ENCODE data around the gene TMEM101.
"Not testable (repeated sequence)": the region's sequence is repeated elsewhere in the genome, so short reads cannot be mapped to it uniquely, and the experiment has no call there.

The TMEM101 gene

DNA sequence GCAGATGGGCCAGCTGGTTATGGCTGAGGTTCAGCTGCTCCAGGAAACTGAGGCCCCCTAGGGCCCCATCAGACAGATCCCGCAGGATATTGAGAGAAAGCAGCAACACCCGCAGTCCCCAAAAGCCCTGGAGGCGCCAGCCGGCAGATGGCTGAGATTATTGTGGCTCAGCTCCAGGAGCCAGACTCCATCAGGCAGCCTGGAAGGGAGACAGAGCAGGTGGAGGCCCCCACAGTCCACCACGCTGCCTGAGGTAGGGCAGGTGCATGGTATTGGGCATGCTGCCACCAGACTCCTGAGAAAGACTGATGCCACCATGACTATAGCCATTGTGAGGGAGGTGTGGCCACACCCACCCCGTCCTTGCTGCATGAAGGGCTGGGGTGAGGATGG lies 9.5 kb upstream of the TMEM101 start:
- Histone ChIP-seq H3K4me1 (ENCODE audit: control insufficient read depth, insufficient read depth, low read length) (no peaks in the 10 kb centered on the region; the same call in 1 of the 2 replicates), H3K9me3 (ENCODE audit: control insufficient read depth, insufficient read depth, low read length) (no peaks in the 10 kb centered on the region), H3K4me3 (ENCODE audit: low read length) (no peak overlapping the region), H3K27ac (ENCODE audit: low read length) (no peak overlapping the region), H3K27me3 (ENCODE audit: control insufficient read depth, insufficient read depth, low read length) (no peaks in the 10 kb centered on the region), H3K36me3 (ENCODE audit: control insufficient read depth, insufficient read depth, low read length) (peaks cover 9% of the 10 kb centered on the region; the same call in 1 of the 2 replicates)
- no peak for DNase-seq (ENCODE audit: low read depth, low spot score)
- no CpG with 5 or more reads among the region's 6 CpGs for WGBS (ENCODE audit: insufficient coverage, insufficient read length)

DNA sequence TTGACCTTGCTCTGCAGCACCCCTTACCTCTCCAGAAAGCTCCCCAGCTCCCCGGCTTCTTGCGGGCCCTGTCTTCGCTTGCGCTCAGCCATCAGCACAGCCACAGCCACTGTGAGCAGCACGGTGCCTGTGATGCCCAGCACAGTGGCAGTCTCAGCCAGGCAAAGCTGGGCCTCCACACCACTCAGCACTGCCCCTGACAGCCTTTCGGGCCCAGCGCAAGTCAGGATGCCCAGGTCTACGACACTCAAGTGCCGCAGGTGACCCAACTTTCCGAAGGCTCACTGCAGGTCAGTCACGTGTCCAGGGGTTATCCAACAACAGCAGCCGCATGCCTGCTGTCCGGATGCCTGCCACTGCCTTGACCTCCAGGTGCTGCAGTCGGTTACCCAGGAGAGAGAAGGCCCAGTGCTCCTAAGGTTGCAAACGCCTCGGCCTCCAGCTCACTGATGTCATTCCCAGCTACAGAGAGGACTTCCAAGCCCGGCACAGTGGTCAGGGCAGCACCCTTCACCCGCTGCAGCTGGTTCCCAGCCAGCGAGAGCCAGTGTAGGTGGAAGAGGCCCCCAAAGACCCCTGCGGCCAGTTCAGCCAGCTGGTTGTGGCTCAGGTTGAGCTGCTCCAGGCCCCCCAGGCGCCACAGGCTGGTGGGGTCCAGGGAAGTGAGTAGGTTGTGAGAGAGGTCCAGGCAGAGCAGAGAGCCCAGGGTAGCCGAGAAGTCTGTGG lies 8.9 kb upstream of the TMEM101 start:
- no peaks in the 10 kb centered on the region; the same call in 1 of the 2 replicates for H3K4me1 ChIP-seq (ENCODE audit: control insufficient read depth, insufficient read depth, low read length)
- no peak overlapping the region for H3K27ac ChIP-seq (ENCODE audit: low read length)
- H3K4me3 ChIP-seq (ENCODE audit: low read length), result no peak overlapping the region
- no CpG with 5 or more reads among the region's 22 CpGs for whole genome bisulfite sequencing (ENCODE audit: insufficient coverage, insufficient read length)
- no peaks in the 10 kb centered on the region for H3K27me3 ChIP-seq (ENCODE audit: control insufficient read depth, insufficient read depth, low read length)
- no peaks in the 10 kb centered on the region for H3K9me3 ChIP-seq (ENCODE audit: control insufficient read depth, insufficient read depth, low read length)
- DNase-seq (ENCODE audit: low read depth, low spot score), result no peak
- H3K36me3 ChIP-seq (ENCODE audit: control insufficient read depth, insufficient read depth, low read length), result peaks cover 9% of the 10 kb centered on the region; the same call in 1 of the 2 replicates

DNA sequence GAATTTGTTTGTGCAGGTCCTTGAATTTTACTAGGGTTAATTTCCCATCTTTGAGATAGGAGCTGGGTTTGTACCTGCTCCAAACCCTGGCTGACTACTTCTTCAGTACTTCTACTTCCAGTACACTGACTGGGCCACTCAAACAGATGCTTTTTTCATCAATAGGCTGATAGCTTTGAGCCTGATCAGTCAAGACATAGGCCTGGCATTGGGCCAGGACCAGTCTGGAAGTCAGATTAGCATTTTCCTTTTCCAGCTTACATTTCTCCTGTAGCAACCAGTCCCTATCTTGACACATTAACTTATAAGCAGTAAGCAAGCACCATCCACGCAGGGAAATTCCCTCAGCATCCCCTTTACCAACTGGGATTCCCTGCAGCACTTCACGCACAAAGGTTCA lies 7.5 kb upstream of the TMEM101 start:
- Histone ChIP-seq H3K4me3 (ENCODE audit: low read length) (no peak overlapping the region), H3K27ac (ENCODE audit: low read length) (no peak overlapping the region), H3K36me3 (ENCODE audit: control insufficient read depth, insufficient read depth, low read length) (peaks cover 6% of the 10 kb centered on the region; the same call in 1 of the 2 replicates), H3K27me3 (ENCODE audit: control insufficient read depth, insufficient read depth, low read length) (no peaks in the 10 kb centered on the region), H3K9me3 (ENCODE audit: control insufficient read depth, insufficient read depth, low read length) (no peaks in the 10 kb centered on the region), H3K4me1 (ENCODE audit: control insufficient read depth, insufficient read depth, low read length) (no peaks in the 10 kb centered on the region; the same call in 1 of the 2 replicates)
- WGBS (ENCODE audit: insufficient coverage, insufficient read length), result no CpG with 5 or more reads among the region's 2 CpGs
- DNase-seq (ENCODE audit: low read depth, low spot score), result no peak

DNA sequence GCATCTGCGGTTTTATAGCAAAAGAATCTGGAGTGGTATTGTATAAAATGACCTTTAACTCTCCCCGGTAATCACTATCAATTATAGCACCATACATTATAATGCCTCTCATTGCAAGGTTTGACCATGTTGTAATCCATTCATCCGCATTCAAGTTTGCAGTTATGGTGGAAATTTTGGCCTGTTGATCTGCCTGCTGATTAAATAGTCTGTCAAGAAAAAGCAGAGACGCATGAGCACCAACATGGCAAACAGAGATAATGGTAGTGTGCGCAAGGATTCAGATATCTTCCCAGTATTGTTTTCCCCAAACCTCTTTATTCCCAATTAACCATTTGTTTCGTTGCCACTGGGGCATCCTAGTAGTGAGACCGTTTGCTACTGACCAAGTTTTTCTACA lies 6.5 kb upstream of the TMEM101 start:
- DNase-seq (ENCODE audit: low read depth, low spot score); H3K36me3 ChIP-seq (ENCODE audit: control insufficient read depth, insufficient read depth, low read length); H3K27ac ChIP-seq (ENCODE audit: low read length); H3K4me1 ChIP-seq (ENCODE audit: control insufficient read depth, insufficient read depth, low read length); H3K4me3 ChIP-seq (ENCODE audit: low read length); H3K9me3 ChIP-seq (ENCODE audit: control insufficient read depth, insufficient read depth, low read length); H3K27me3 ChIP-seq (ENCODE audit: control insufficient read depth, insufficient read depth, low read length): not testable (repeated sequence)
- WGBS (ENCODE audit: insufficient coverage, insufficient read length), result no CpG with 5 or more reads among the region's 7 CpGs

DNA sequence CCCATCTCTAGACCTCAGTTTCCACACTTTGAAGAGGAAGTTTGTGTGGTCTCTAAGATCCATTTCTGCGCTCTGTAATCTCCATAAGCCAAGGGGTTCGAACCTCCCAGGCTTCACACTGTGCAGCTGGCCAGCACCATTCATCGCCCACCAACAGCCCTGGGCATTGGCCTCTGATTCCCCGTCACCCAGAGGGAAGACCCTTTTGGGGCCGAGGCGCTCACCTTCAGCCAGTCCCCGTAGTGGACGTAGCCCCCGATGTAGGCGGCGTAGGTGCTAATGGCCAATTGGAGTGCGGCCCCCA lies 678 bp downstream of the TMEM101 start:
- H3K27me3 ChIP-seq (ENCODE audit: control insufficient read depth, insufficient read depth, low read length), result no peaks in the 10 kb centered on the region
- no CpG with 5 or more reads among the region's 12 CpGs for WGBS (ENCODE audit: insufficient coverage, insufficient read length)
- no peak for DNase-seq (ENCODE audit: low read depth, low spot score)
- H3K4me1 ChIP-seq (ENCODE audit: control insufficient read depth, insufficient read depth, low read length), result no peaks in the 10 kb centered on the region
- no peaks in the 10 kb centered on the region for H3K9me3 ChIP-seq (ENCODE audit: control insufficient read depth, insufficient read depth, low read length)
- peaks cover 4% of the 10 kb centered on the region; the same call in 1 of the 2 replicates for H3K36me3 ChIP-seq (ENCODE audit: control insufficient read depth, insufficient read depth, low read length)
- peak overlapping the region; percentile 85 for H3K4me3 ChIP-seq (ENCODE audit: low read length)
- H3K27ac ChIP-seq (ENCODE audit: low read length), result no peak overlapping the region

DNA sequence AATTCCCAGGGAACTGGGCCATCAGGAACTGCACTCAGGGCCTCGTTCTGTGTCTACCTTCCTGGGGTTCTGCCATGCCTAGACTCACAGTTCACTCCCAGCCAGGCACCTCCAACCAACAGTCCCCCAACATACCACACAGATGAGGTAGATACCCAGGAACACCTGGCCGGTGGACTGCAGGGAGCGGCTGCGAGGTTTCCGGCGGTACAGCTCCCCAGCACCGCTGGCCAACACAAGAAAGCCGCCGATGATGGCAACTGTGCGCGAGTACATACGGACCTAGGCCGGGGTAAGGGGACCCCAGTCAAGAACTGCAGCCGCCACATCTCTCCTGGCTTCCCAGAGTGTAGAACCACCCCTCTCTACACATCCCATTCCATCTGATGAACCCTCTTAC lies 1.9 kb downstream of the TMEM101 start:
- Histone ChIP-seq H3K36me3 (ENCODE audit: control insufficient read depth, insufficient read depth, low read length) (peaks cover 4% of the 10 kb centered on the region; the same call in 1 of the 2 replicates), H3K4me1 (ENCODE audit: control insufficient read depth, insufficient read depth, low read length) (no peaks in the 10 kb centered on the region), H3K27ac (ENCODE audit: low read length) (no peak overlapping the region), H3K9me3 (ENCODE audit: control insufficient read depth, insufficient read depth, low read length) (no peaks in the 10 kb centered on the region), H3K27me3 (ENCODE audit: control insufficient read depth, insufficient read depth, low read length) (no peaks in the 10 kb centered on the region), H3K4me3 (ENCODE audit: low read length) (no peak overlapping the region)
- no CpG with 5 or more reads among the region's 14 CpGs for WGBS (ENCODE audit: insufficient coverage, insufficient read length)
- DNase-seq (ENCODE audit: low read depth, low spot score), result no peak

DNA sequence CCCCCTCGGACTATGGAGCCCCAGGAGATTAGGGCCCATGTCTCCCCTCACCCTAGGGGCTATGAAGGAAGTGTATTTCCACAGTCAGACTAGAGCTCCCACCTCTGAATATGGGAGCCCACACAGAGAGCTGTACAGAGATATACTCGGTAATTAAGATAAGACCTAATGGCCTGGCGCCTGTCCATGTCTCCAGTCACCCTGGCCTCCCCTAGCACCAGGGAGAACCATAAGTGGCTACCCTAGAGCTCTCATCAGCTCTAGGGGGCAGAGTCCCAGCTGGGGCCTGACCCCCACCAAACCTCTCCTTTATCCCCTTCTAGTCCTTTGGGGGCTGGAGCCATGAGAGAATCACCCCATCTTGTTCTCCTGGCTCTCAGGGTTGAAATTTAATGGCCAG lies 2.4 kb downstream of the TMEM101 start:
- Histone ChIP-seq H3K27me3 (ENCODE audit: control insufficient read depth, insufficient read depth, low read length) (no peaks in the 10 kb centered on the region), H3K4me1 (ENCODE audit: control insufficient read depth, insufficient read depth, low read length) (no peaks in the 10 kb centered on the region), H3K4me3 (ENCODE audit: low read length) (no peak overlapping the region), H3K36me3 (ENCODE audit: control insufficient read depth, insufficient read depth, low read length) (peaks cover 4% of the 10 kb centered on the region; the same call in 1 of the 2 replicates), H3K27ac (ENCODE audit: low read length) (no peak overlapping the region), H3K9me3 (ENCODE audit: control insufficient read depth, insufficient read depth, low read length) (no peaks in the 10 kb centered on the region)
- WGBS (ENCODE audit: insufficient coverage, insufficient read length), result no CpG with 5 or more reads among the region's 3 CpGs
- DNase-seq (ENCODE audit: low read depth, low spot score), result no peak

DNA sequence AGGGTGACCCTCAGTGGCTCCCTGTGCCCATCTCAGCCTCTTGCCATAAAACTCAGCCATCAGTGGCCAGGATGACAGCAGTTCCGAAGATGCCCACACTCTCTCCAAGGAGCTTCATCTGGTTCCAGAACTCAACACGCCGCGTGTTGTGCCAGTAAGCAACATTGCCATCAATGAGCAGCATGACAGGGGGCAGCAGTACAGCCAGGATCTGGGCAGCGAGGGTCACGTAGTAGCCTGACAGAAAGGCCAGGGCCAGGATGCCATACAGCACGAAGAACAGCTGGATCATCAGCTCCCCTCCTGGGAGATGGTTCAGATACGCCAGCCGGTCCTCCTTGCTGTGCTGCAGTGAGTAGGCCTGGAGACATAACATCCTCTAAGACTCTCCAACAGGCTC lies 2.9 kb downstream of the TMEM101 start:
- no CpG with 5 or more reads among the region's 9 CpGs for WGBS (ENCODE audit: insufficient coverage, insufficient read length)
- Histone ChIP-seq H3K27ac (ENCODE audit: low read length) (no peak overlapping the region), H3K36me3 (ENCODE audit: control insufficient read depth, insufficient read depth, low read length) (peaks cover 4% of the 10 kb centered on the region; the same call in 1 of the 2 replicates), H3K4me3 (ENCODE audit: low read length) (no peak overlapping the region), H3K4me1 (ENCODE audit: control insufficient read depth, insufficient read depth, low read length) (no peaks in the 10 kb centered on the region), H3K27me3 (ENCODE audit: control insufficient read depth, insufficient read depth, low read length) (no peaks in the 10 kb centered on the region), H3K9me3 (ENCODE audit: control insufficient read depth, insufficient read depth, low read length) (no peaks in the 10 kb centered on the region)
- DNase-seq (ENCODE audit: low read depth, low spot score), result no peak

DNA sequence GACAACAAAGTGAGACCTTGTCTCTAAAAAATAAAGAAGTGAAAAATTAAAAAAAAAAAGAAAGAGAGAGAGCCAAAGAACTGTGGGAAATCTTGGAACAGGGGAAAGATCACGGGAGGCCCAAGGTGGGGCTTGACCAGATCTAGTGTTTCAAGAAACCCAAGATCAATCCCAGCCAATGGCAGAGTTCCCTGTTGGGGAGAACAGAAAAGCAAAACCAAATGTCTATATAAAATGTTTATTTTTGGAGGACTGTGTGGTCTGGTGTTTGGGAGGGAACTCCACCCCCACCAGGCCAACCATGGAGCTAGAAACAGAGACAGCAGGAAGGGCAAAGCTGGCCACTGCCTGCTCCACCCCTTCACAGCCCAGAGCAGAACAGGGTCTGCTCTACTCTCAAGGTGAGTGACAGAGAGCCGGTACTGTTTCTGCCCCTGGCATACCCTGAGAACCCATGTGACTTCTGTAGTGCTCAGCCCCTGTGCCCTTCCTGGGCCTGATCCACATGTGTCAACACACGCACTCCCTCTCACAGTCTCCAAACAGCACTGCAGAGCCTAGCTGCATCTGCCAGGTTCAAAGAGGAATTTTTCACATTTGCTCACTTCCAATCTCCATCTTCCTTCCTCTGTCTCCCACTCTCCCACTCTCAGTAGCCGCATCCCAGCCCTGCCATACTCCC lies 3.7 kb downstream of the TMEM101 start:
- H3K4me1 ChIP-seq (ENCODE audit: control insufficient read depth, insufficient read depth, low read length), result no peaks in the 10 kb centered on the region
- DNase-seq (ENCODE audit: low read depth, low spot score), result no peak
- H3K27ac ChIP-seq (ENCODE audit: low read length), result no peak overlapping the region
- WGBS (ENCODE audit: insufficient coverage, insufficient read length), result no CpG with 5 or more reads among the region's 4 CpGs
- no peaks in the 10 kb centered on the region for H3K27me3 ChIP-seq (ENCODE audit: control insufficient read depth, insufficient read depth, low read length)
- H3K36me3 ChIP-seq (ENCODE audit: control insufficient read depth, insufficient read depth, low read length), result peaks cover 4% of the 10 kb centered on the region; the same call in 1 of the 2 replicates
- no peaks in the 10 kb centered on the region for H3K9me3 ChIP-seq (ENCODE audit: control insufficient read depth, insufficient read depth, low read length)
- H3K4me3 ChIP-seq (ENCODE audit: low read length), result no peak overlapping the region

DNA sequence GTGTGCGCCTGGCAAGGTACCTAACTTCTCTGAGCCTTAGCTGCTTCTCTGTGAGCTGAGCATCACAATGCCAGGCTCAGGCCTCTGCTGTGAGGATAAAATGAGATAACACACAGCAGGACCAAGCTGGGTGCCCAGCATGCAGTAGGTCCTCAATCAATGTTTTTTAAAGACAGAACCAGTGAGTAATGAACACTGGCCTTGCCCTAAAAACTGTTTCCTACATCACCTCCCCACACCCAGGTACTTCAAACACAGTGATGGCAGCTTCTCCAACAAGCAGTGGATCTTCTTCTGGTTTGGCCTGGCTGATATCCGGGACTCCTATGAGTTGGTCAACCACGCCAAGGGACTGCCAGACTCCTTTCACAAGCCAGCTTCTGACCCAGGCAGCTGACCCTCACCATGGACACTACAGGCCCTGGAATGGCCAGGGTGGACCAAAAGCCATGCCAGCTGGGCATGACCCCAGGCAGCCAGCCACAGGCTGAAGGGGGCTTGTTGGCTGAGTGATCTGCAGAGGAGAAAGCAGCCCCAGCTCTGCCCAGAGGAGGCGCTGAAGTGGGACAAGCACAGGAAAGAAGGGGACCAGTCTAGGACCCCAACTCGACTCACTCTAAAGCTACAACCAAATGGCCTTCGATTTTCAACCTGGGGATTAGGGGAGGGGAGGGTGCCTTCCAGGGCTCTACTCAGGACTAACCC lies 6.4 kb downstream of the TMEM101 start:
- H3K27ac ChIP-seq (ENCODE audit: low read length), result no peak overlapping the region
- no peak for DNase-seq (ENCODE audit: low read depth, low spot score)
- H3K36me3 ChIP-seq (ENCODE audit: control insufficient read depth, insufficient read depth, low read length), result peaks cover 4% of the 10 kb centered on the region; the same call in 1 of the 2 replicates
- H3K4me3 ChIP-seq (ENCODE audit: low read length), result no peak overlapping the region
- H3K4me1 ChIP-seq (ENCODE audit: control insufficient read depth, insufficient read depth, low read length), result peaks cover 5% of the 10 kb centered on the region
- no CpG with 5 or more reads among the region's 6 CpGs for WGBS (ENCODE audit: insufficient coverage, insufficient read length)
- H3K27me3 ChIP-seq (ENCODE audit: control insufficient read depth, insufficient read depth, low read length), result peaks cover 5% of the 10 kb centered on the region; the same call in 1 of the 2 replicates
- H3K9me3 ChIP-seq (ENCODE audit: control insufficient read depth, insufficient read depth, low read length), result no peaks in the 10 kb centered on the region
